ENCODE data around the gene CACUL1.

CACUL1 gene

GRCh38 chr10:118714366-118714765, 40.4 kb downstream of the CACUL1 start:
- Histone ChIP-seq H3K4ac (ENCODE audit: low read depth, low read length) (no peak overlapping the region), H3K4me2 (ENCODE audit: low read length) (no peak overlapping the region), H3K4me3 (ENCODE audit: low read length) (no peak overlapping the region), H3K4me1 (ENCODE audit: control insufficient read depth, low read depth, low read length) (no peaks in the 10 kb centered on the region), H3K56ac (ENCODE audit: low read length) (no peak overlapping the region), H3K27ac (ENCODE audit: low read depth, low read length) (no peak overlapping the region), H3K79me1 (ENCODE audit: low read length) (peaks cover 5% of the 10 kb centered on the region), H3K79me2 (ENCODE audit: control insufficient read depth, insufficient read depth, low read length) (peaks cover 2% of the 10 kb centered on the region), H2AK5ac (ENCODE audit: low read length) (no peak overlapping the region), H2BK120ac (ENCODE audit: low read depth, low read length) (no peak overlapping the region), H3K18ac (ENCODE audit: low read length) (no peak overlapping the region), H4K8ac (ENCODE audit: low read depth, low read length) (no peak overlapping the region), H3K23ac (ENCODE audit: low read length) (no peak overlapping the region), H3K9ac (ENCODE audit: low read length) (no peak overlapping the region), H4K5ac (ENCODE audit: low read length) (no peak overlapping the region), H2BK5ac (ENCODE audit: low read length) (no peak overlapping the region), H3K36me3 (ENCODE audit: control insufficient read depth, insufficient read depth, low read length) (no peaks in the 10 kb centered on the region), H3K27me3 (ENCODE audit: insufficient read depth, low read length, poor library complexity) (no peaks in the 10 kb centered on the region), H2BK15ac (replicated peaks; ENCODE audit: low read depth) (no peak overlapping the region)
- WGBS (ENCODE audit: extremely low coverage, insufficient coverage, low lambda C conversion rate) = no CpG with 5 or more reads among the region's 3 CpGs
- no peak for DNase-seq

- H3K18ac ChIP-seq (ENCODE audit: low read length) = no peak overlapping the region
- no peak overlapping the region for H3K4me2 ChIP-seq (ENCODE audit: low read length)
- WGBS (ENCODE audit: extremely low coverage, insufficient coverage, low lambda C conversion rate) = no CpG with 5 or more reads among the region's 14 CpGs
- no peak overlapping the region for H3K9ac ChIP-seq (ENCODE audit: low read length)
- no peak overlapping the region for H2AK5ac ChIP-seq (ENCODE audit: low read length)
- no peak overlapping the region for H3K4ac ChIP-seq (ENCODE audit: low read depth, low read length)
- DNase-seq = peak; percentile 41
- no peaks in the 10 kb centered on the region for H3K27me3 ChIP-seq (ENCODE audit: insufficient read depth, low read length, poor library complexity)
- H4K5ac ChIP-seq (ENCODE audit: low read length) = no peak overlapping the region
- H3K79me1 ChIP-seq (ENCODE audit: low read length) = peaks cover 7% of the 10 kb centered on the region
- no peak overlapping the region for H2BK5ac ChIP-seq (ENCODE audit: low read length)
- H2BK15ac ChIP-seq (replicated peaks; ENCODE audit: low read depth) = no peak overlapping the region
- H3K79me2 ChIP-seq (ENCODE audit: control insufficient read depth, insufficient read depth, low read length) = peaks cover 2% of the 10 kb centered on the region
- H2BK120ac ChIP-seq (ENCODE audit: low read depth, low read length) = no peak overlapping the region
- H3K4me1 ChIP-seq (ENCODE audit: control insufficient read depth, low read depth, low read length) = no peaks in the 10 kb centered on the region
- no peak overlapping the region for H3K56ac ChIP-seq (ENCODE audit: low read length)
- no peak overlapping the region for H4K8ac ChIP-seq (ENCODE audit: low read depth, low read length)
- H3K4me3 ChIP-seq (ENCODE audit: low read length) = no peak overlapping the region
- H3K27ac ChIP-seq (ENCODE audit: low read depth, low read length) = no peak overlapping the region
- no peak overlapping the region for H3K23ac ChIP-seq (ENCODE audit: low read length)
- no peaks in the 10 kb centered on the region for H3K36me3 ChIP-seq (ENCODE audit: control insufficient read depth, insufficient read depth, low read length)
Measured at GRCh38 chr10:118712930-118713634, 41.7 kb downstream of the CACUL1 start.

GRCh38 chr10:118712080-118712479, 42.7 kb downstream of the CACUL1 start:
- no peak overlapping the region for H3K4me3 ChIP-seq (ENCODE audit: low read length)
- no peaks in the 10 kb centered on the region for H3K27me3 ChIP-seq (ENCODE audit: insufficient read depth, low read length, poor library complexity)
- H3K79me1 ChIP-seq (ENCODE audit: low read length) = peaks cover 5% of the 10 kb centered on the region
- no peaks in the 10 kb centered on the region for H3K36me3 ChIP-seq (ENCODE audit: control insufficient read depth, insufficient read depth, low read length)
- H3K4ac ChIP-seq (ENCODE audit: low read depth, low read length) = no peak overlapping the region
- no peaks in the 10 kb centered on the region for H3K4me1 ChIP-seq (ENCODE audit: control insufficient read depth, low read depth, low read length)
- no peak for DNase-seq
- no peak overlapping the region for H4K5ac ChIP-seq (ENCODE audit: low read length)
- H3K4me2 ChIP-seq (ENCODE audit: low read length) = no peak overlapping the region
- H3K27ac ChIP-seq (ENCODE audit: low read depth, low read length) = no peak overlapping the region
- H2AK5ac ChIP-seq (ENCODE audit: low read length) = no peak overlapping the region
- H2BK120ac ChIP-seq (ENCODE audit: low read depth, low read length) = no peak overlapping the region
- no peak overlapping the region for H3K23ac ChIP-seq (ENCODE audit: low read length)
- H3K56ac ChIP-seq (ENCODE audit: low read length) = no peak overlapping the region
- H3K9ac ChIP-seq (ENCODE audit: low read length) = no peak overlapping the region
- H2BK5ac ChIP-seq (ENCODE audit: low read length) = no peak overlapping the region
- no peak overlapping the region for H2BK15ac ChIP-seq (replicated peaks; ENCODE audit: low read depth)
- H3K18ac ChIP-seq (ENCODE audit: low read length) = no peak overlapping the region
- WGBS (ENCODE audit: extremely low coverage, insufficient coverage, low lambda C conversion rate) = no CpG with 5 or more reads among the region's 7 CpGs
- H4K8ac ChIP-seq (ENCODE audit: low read depth, low read length) = no peak overlapping the region
- H3K79me2 ChIP-seq (ENCODE audit: control insufficient read depth, insufficient read depth, low read length) = peaks cover 2% of the 10 kb centered on the region

- H2BK15ac ChIP-seq (replicated peaks; ENCODE audit: low read depth) = no peak overlapping the region
- no peak overlapping the region for H4K8ac ChIP-seq (ENCODE audit: low read depth, low read length)
- no peak overlapping the region for H3K4ac ChIP-seq (ENCODE audit: low read depth, low read length)
- no peak overlapping the region for H3K9ac ChIP-seq (ENCODE audit: low read length)
- no CpG with 5 or more reads among the region's 1 CpG for WGBS (ENCODE audit: extremely low coverage, insufficient coverage, low lambda C conversion rate)
- H2BK120ac ChIP-seq (ENCODE audit: low read depth, low read length) = no peak overlapping the region
- H2BK5ac ChIP-seq (ENCODE audit: low read length) = no peak overlapping the region
- no peaks in the 10 kb centered on the region for H3K27me3 ChIP-seq (ENCODE audit: insufficient read depth, low read length, poor library complexity)
- DNase-seq = no peak
- H3K4me2 ChIP-seq (ENCODE audit: low read length) = no peak overlapping the region
- no peak overlapping the region for H4K5ac ChIP-seq (ENCODE audit: low read length)
- no peak overlapping the region for H3K56ac ChIP-seq (ENCODE audit: low read length)
- peak overlapping the region; percentile 33 for H3K27ac ChIP-seq (ENCODE audit: low read depth, low read length)
- no peaks in the 10 kb centered on the region for H3K4me1 ChIP-seq (ENCODE audit: control insufficient read depth, low read depth, low read length)
- no peaks in the 10 kb centered on the region for H3K36me3 ChIP-seq (ENCODE audit: control insufficient read depth, insufficient read depth, low read length)
- no peak overlapping the region for H3K4me3 ChIP-seq (ENCODE audit: low read length)
- no peaks in the 10 kb centered on the region for H3K79me2 ChIP-seq (ENCODE audit: control insufficient read depth, insufficient read depth, low read length)
- no peak overlapping the region for H2AK5ac ChIP-seq (ENCODE audit: low read length)
- H3K23ac ChIP-seq (ENCODE audit: low read length) = no peak overlapping the region
- no peak overlapping the region for H3K18ac ChIP-seq (ENCODE audit: low read length)
- H3K79me1 ChIP-seq (ENCODE audit: low read length) = peaks cover 5% of the 10 kb centered on the region
Measured at GRCh38 chr10:118710487-118710886, 44.3 kb downstream of the CACUL1 start.

DNA sequence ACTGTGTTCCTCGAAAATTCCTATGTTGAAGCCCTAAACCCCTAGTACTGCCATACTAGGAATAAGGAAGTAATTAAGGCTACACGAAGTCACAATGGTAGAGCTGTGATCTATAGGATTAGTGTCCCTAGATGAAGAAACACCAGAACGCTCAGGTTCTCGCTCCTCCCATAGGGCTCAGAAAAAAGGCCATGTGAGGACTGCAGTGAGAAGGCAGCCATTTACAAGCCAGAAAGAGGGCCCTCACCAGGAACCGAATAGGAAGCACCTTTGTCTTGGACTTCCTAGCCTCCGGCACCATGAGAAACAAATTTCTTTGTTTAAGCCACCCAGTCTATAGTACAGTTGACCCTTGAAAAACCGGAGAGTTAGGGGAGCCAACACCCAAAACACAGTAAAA, 46.2 kb downstream of the CACUL1 start:
- no peak for DNase-seq
- Histone ChIP-seq H3K56ac (ENCODE audit: low read length) (no peak overlapping the region), H3K27ac (ENCODE audit: low read depth, low read length) (no peak overlapping the region), H3K36me3 (ENCODE audit: control insufficient read depth, insufficient read depth, low read length) (no peaks in the 10 kb centered on the region), H3K4me1 (ENCODE audit: control insufficient read depth, low read depth, low read length) (no peaks in the 10 kb centered on the region), H3K4me3 (ENCODE audit: low read length) (no peak overlapping the region), H2BK15ac (replicated peaks; ENCODE audit: low read depth) (no peak overlapping the region), H3K18ac (ENCODE audit: low read length) (no peak overlapping the region), H3K79me1 (ENCODE audit: low read length) (peaks cover 5% of the 10 kb centered on the region), H2BK5ac (ENCODE audit: low read length) (no peak overlapping the region), H3K4ac (ENCODE audit: low read depth, low read length) (no peak overlapping the region), H4K8ac (ENCODE audit: low read depth, low read length) (no peak overlapping the region), H3K23ac (ENCODE audit: low read length) (no peak overlapping the region), H3K4me2 (ENCODE audit: low read length) (no peak overlapping the region), H3K79me2 (ENCODE audit: control insufficient read depth, insufficient read depth, low read length) (no peaks in the 10 kb centered on the region), H2BK120ac (ENCODE audit: low read depth, low read length) (no peak overlapping the region), H3K9ac (ENCODE audit: low read length) (no peak overlapping the region), H3K27me3 (ENCODE audit: insufficient read depth, low read length, poor library complexity) (no peaks in the 10 kb centered on the region), H2AK5ac (ENCODE audit: low read length) (no peak overlapping the region), H4K5ac (ENCODE audit: low read length) (no peak overlapping the region)
- WGBS (ENCODE audit: extremely low coverage, insufficient coverage, low lambda C conversion rate) = no CpG with 5 or more reads among the region's 7 CpGs

DNA sequence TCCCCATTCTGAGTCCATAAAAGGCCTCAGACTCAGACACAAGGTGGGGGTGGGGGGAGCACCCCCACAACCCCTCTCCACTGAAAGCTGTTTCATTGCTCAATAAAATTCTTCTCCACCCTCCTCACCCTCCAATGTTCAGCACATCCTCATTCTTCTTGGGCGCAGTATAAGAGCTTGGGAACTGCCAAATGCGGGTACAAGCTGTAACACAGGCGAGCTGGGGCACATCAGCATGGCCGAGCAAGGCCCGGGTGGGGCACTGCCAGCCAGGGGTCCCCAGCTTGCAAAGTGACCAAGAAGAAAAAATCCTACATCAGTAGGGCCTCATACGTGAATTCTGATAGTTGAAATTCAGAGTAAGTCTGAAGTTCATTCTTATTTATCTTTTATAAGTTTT, 50.1 kb downstream of the CACUL1 start:
- Histone ChIP-seq H4K5ac (ENCODE audit: low read length) (no peak overlapping the region), H3K18ac (ENCODE audit: low read length) (no peak overlapping the region), H3K27me3 (ENCODE audit: insufficient read depth, low read length, poor library complexity) (no peaks in the 10 kb centered on the region), H3K79me1 (ENCODE audit: low read length) (peaks cover 3% of the 10 kb centered on the region), H3K27ac (ENCODE audit: low read depth, low read length) (no peak overlapping the region), H3K36me3 (ENCODE audit: control insufficient read depth, insufficient read depth, low read length) (no peaks in the 10 kb centered on the region), H3K4me1 (ENCODE audit: control insufficient read depth, low read depth, low read length) (no peaks in the 10 kb centered on the region), H3K56ac (ENCODE audit: low read length) (no peak overlapping the region), H3K4ac (ENCODE audit: low read depth, low read length) (no peak overlapping the region), H3K79me2 (ENCODE audit: control insufficient read depth, insufficient read depth, low read length) (no peaks in the 10 kb centered on the region), H3K23ac (ENCODE audit: low read length) (no peak overlapping the region), H3K9ac (ENCODE audit: low read length) (no peak overlapping the region), H3K4me2 (ENCODE audit: low read length) (no peak overlapping the region), H3K4me3 (ENCODE audit: low read length) (no peak overlapping the region), H2BK120ac (ENCODE audit: low read depth, low read length) (no peak overlapping the region), H2BK15ac (replicated peaks; ENCODE audit: low read depth) (no peak overlapping the region), H2BK5ac (ENCODE audit: low read length) (no peak overlapping the region), H2AK5ac (ENCODE audit: low read length) (no peak overlapping the region), H4K8ac (ENCODE audit: low read depth, low read length) (no peak overlapping the region)
- DNase-seq = no peak
- no CpG with 5 or more reads among the region's 6 CpGs for WGBS (ENCODE audit: extremely low coverage, insufficient coverage, low lambda C conversion rate)
